Smooth muscle cell (in vitro differentiated cells): ENCODE data around the gene DUSP5. TPM values are rescaled to one million over a fixed set of nuclear protein-coding genes. Genes with fewer than 3 reads are reported as not detected.

Source experiments
- DNase-seq: peaks from one replicate; lab custom pipeline; 2025; ENCODE audit not compliant: unreplicated experiment; lab: John Stamatoyannopoulos, UW
- H2AFZ ChIP-seq: fragments of 200-600 bp; sonication (generic); 2 replicates; pipeline ENCODE4 v1.6.0; 2016; ENCODE audit warnings: antibody characterized with exemption, low read depth, mild to moderate bottlenecking
- H3F3A ChIP-seq: fragments of 200-600 bp; sonication (generic); 2 replicates; pipeline ENCODE4 v1.6.0; 2017; ENCODE audit warnings: antibody characterized with exemption, low read depth
- H3K27ac ChIP-seq: fragments of 200-600 bp; sonication (generic); 2 replicates; pipeline ENCODE4 v1.5.1; 2016; ENCODE audit warnings: low read depth, mild to moderate bottlenecking
- H3K27me3 ChIP-seq: fragments of 200-600 bp; sonication (generic); 2 replicates; pipeline ENCODE4 v1.6.1; 2016; ENCODE audit warnings: low read depth, mild to moderate bottlenecking
- H3K36me3 ChIP-seq: fragments of 200-600 bp; sonication (generic); 2 replicates; pipeline ENCODE4 v1.5.1; 2016; ENCODE audit warnings: low read depth
- H3K4me1 ChIP-seq: fragments of 200-600 bp; sonication (generic); 2 replicates; pipeline ENCODE4 v1.5.1; 2016; ENCODE audit warnings: low read depth
- H3K4me2 ChIP-seq: fragments of 200-600 bp; sonication (generic); 2 replicates; pipeline ENCODE4 v1.6.0; 2016; ENCODE audit warnings: mild to moderate bottlenecking
- H3K4me3 ChIP-seq: fragments of 200-600 bp; sonication (generic); 2 replicates; pipeline ENCODE4 v1.5.1; 2016; ENCODE audit warnings: mild to moderate bottlenecking
- H3K79me2 ChIP-seq: fragments of 200-600 bp; sonication (generic); 2 replicates; pipeline ENCODE4 v1.6.0; 2016; ENCODE audit warnings: low read depth, mild to moderate bottlenecking
- H3K9ac ChIP-seq: fragments of 200-600 bp; sonication (generic); 2 replicates; pipeline ENCODE4 v1.6.0; 2016; ENCODE audit warnings: low read depth
- H3K9me3 ChIP-seq: fragments of 200-600 bp; sonication (generic); replicated peaks from 2 replicates; pipeline ENCODE4 v1.5.1; 2016; ENCODE audit warnings: low read depth
- H4K20me1 ChIP-seq: fragments of 200-600 bp; sonication (generic); 2 replicates; pipeline ENCODE4 v1.6.0; 2016; ENCODE audit warnings: low read depth
- CTCF ChIP-seq: fragments of 200-600 bp; sonication (generic); IDR thresholded peaks from 2 replicates; pipeline ENCODE4 v1.5.1; 2017; ENCODE audit warnings: borderline replicate concordance, mild to moderate bottlenecking, antibody characterized with exemption; ENCODE audit not compliant: insufficient read depth, poor library complexity, severe bottlenecking
- WGBS: methylation state at CpG from one replicate; pipeline ENCODE4 v1.1.7; 2016; ENCODE audit warnings: low lambda C conversion rate; 5-methylcytosine and 5-hydroxymethylcytosine counted together
- polyA plus RNA-seq: library from polyadenylated mRNA; unstranded; fragments of >200 nt; fragmentation: Nextera tagmentation; extraction: Ambion mirVana; gene quantifications from 2 replicates; pipeline ENCODE4 v1.2.1, GENCODE V29; 2016
- total RNA-seq: library from RNA; depleted of rRNA; stranded (reverse); fragments of >200 nt; gene quantifications from 2 replicates; pipeline ENCODE4 v1.2.3, GENCODE V29; 2014

DUSP5 gene
- total and polyA plus RNA-seq, 2 experiments from 2014 or later: 13.6 to 23.6 TPM

GRCh38 chr10:110488940-110489339 is 8.8 kb upstream of the DUSP5 start:
- no peaks in the 10 kb centered on the region for H3K36me3 ChIP-seq
- no peak overlapping the region for H3K4me2 ChIP-seq
- H3K9me3 ChIP-seq: no peaks in the 10 kb centered on the region
- WGBS: 80% methylated on average over 5 of the region's 5 CpGs
- no peak overlapping the region for H2AFZ ChIP-seq
- no peak overlapping the region for H3K27ac ChIP-seq
- TF ChIP-seq CTCF: no peak
- no peak for DNase-seq
- no peaks in the 10 kb centered on the region for H4K20me1 ChIP-seq
- H3K79me2 ChIP-seq: no peaks in the 10 kb centered on the region
- H3F3A ChIP-seq: no peaks in the 10 kb centered on the region
- H3K4me3 ChIP-seq: no peak overlapping the region
- no peak overlapping the region for H3K9ac ChIP-seq
- no peaks in the 10 kb centered on the region for H3K27me3 ChIP-seq
- H3K4me1 ChIP-seq: no peaks in the 10 kb centered on the region

GRCh38 chr10:110490640-110491039 is 7.1 kb upstream of the DUSP5 start:
- no peak for DNase-seq
- Histone ChIP-seq H3K4me1 (peaks cover under 1% of the 10 kb centered on the region), H3K79me2 (no peaks in the 10 kb centered on the region), H3K4me3 (no peak overlapping the region), H3K36me3 (no peaks in the 10 kb centered on the region), H3K9ac (no peak overlapping the region), H3K4me2 (no peak overlapping the region), H3K9me3 (no peaks in the 10 kb centered on the region), H2AFZ (no peak overlapping the region), H3K27me3 (no peaks in the 10 kb centered on the region), H3K27ac (no peak overlapping the region), H3F3A (no peaks in the 10 kb centered on the region), H4K20me1 (no peaks in the 10 kb centered on the region)
- TF ChIP-seq CTCF: no peak
- 88% methylated on average over 4 of the region's 4 CpGs for WGBS

- TF ChIP-seq CTCF: no peak
- Histone ChIP-seq H3K4me3 (no peak overlapping the region), H3K9me3 (no peaks in the 10 kb centered on the region), H3K36me3 (no peaks in the 10 kb centered on the region), H2AFZ (no peak overlapping the region), H3F3A (no peaks in the 10 kb centered on the region), H4K20me1 (no peaks in the 10 kb centered on the region), H3K27ac (no peak overlapping the region), H3K27me3 (no peaks in the 10 kb centered on the region), H3K9ac (no peak overlapping the region), H3K4me1 (peaks cover 7% of the 10 kb centered on the region), H3K4me2 (no peak overlapping the region), H3K79me2 (no peaks in the 10 kb centered on the region)
- WGBS: 66% methylated on average over 2 of the region's 2 CpGs
- no peak for DNase-seq
These were observed 6.4 kb upstream of the DUSP5 start for GRCh38 chr10:110491346-110491745.

- Histone ChIP-seq H3K79me2 (no peaks in the 10 kb centered on the region), H4K20me1 (no peaks in the 10 kb centered on the region), H3K36me3 (no peaks in the 10 kb centered on the region), H3K4me3 (no peak overlapping the region), H3K4me1 (peaks cover 7% of the 10 kb centered on the region), H3F3A (peaks cover 4% of the 10 kb centered on the region), H3K4me2 (no peak overlapping the region), H3K27me3 (no peaks in the 10 kb centered on the region), H3K9me3 (no peaks in the 10 kb centered on the region), H3K9ac (no peak overlapping the region), H2AFZ (no peak overlapping the region), H3K27ac (no peak overlapping the region)
- TF ChIP-seq CTCF: no peak
- 87% methylated on average over 5 of the region's 5 CpGs for WGBS
- DNase-seq: no peak
These were observed 5.5 kb upstream of the DUSP5 start for GRCh38 chr10:110492069-110492822.
